SK-N-SH (cell line): Measurements from ENCODE around the gene SCNN1G. TPM values are rescaled to one million over a fixed set of nuclear protein-coding genes. Genes with fewer than 3 reads are reported as not detected.
"Not testable (repeated sequence)": the region's sequence is repeated elsewhere in the genome, so short reads cannot be mapped to it uniquely, and the experiment has no call there.

Experiments used
- CTCF ChIA-PET: fragments of 300-600, 350-600 bp; formaldehyde crosslinking; extraction: SDS; loops from one replicate; lab custom pipeline; 2021; lab: Yijun Ruan, JAX
- POLR2A ChIA-PET: fragments of 350-600 bp; sonication (Branson Sonifier 250); formaldehyde crosslinking; extraction: SDS; loops from one replicate; lab custom pipeline; 2020; ENCODE audit warnings: antibody characterized with exemption, inconsistent platforms; lab: Yijun Ruan, JAX
- DNase-seq: peaks from one replicate; pipeline ENCODE4 v3.0.0; 2012
- H2AFZ ChIP-seq: fragments of 200-600 bp; sonication (generic); 2 replicates; pipeline ENCODE4 v1.8.1; 2016; ENCODE audit warnings: antibody characterized with exemption, mild to moderate bottlenecking, low read depth
- H3F3A ChIP-seq: fragments of 200-600 bp; sonication (generic); replicated peaks from 2 replicates; pipeline ENCODE3; 2016; ENCODE audit warnings: antibody characterized with exemption, mild to moderate bottlenecking; ENCODE audit not compliant: insufficient read depth
- H3K27ac ChIP-seq, 2 experiments: fragments of 200-500 bp in 1 of 2; fragments of 200-600 bp in 1 of 2; sonication (Bioruptor generic) in 1 of 2; sonication (generic), shearing (Covaris generic) in 1 of 2; 2 replicates each; pipeline versions ENCODE4 v1.5.1 to v1.6.1; 2014 to 2016; ENCODE audit warnings: low read depth in 2 of 2, inconsistent platforms in 1 of 2, low read length in 1 of 2, mild to moderate bottlenecking in 1 of 2, mixed read lengths in 1 of 2
- H3K27me3 ChIP-seq: fragments of 200-600 bp; sonication (generic), shearing (Covaris generic); 2 replicates; pipeline ENCODE4 v1.6.1; 2016; ENCODE audit warnings: mixed run types; ENCODE audit not compliant: insufficient read depth
- H3K36me3 ChIP-seq, 2 experiments: fragments of 200-500 bp in 1 of 2; fragments of 200-600 bp in 1 of 2; sonication (Bioruptor generic) in 1 of 2; sonication (generic) in 1 of 2; replicated peaks in 1 of 2; 2 replicates each; pipeline versions ENCODE3 to v1.5.1; 2014 to 2016; ENCODE audit warnings: low read length in 1 of 2, mild to moderate bottlenecking in 1 of 2; ENCODE audit not compliant: insufficient read depth in 2 of 2, control insufficient read depth in 1 of 2
- H3K4me1 ChIP-seq, 2 experiments: fragments of 200-500 bp in 1 of 2; fragments of 200-600 bp in 1 of 2; sonication (Bioruptor generic) in 1 of 2; sonication (generic), shearing (Covaris generic) in 1 of 2; 2 replicates each; pipeline versions ENCODE4 v1.5.1 to v1.6.1; 2014 to 2016; ENCODE audit warnings: low read depth in 1 of 2, low read length in 1 of 2, mixed run types in 1 of 2; ENCODE audit not compliant: insufficient read depth in 2 of 2, control insufficient read depth in 1 of 2
- H3K4me2 ChIP-seq: fragments of 200-600 bp; sonication (generic), shearing (Covaris generic); 2 replicates; pipeline ENCODE4 v1.6.1; 2017; ENCODE audit warnings: mixed run types
- H3K4me3 ChIP-seq, 2 experiments: fragments of 200-500 bp in 1 of 2; fragments of 200-600 bp in 1 of 2; sonication (Bioruptor generic) in 1 of 2; sonication (generic), shearing (Covaris generic) in 1 of 2; 2 replicates each; pipeline versions ENCODE4 v1.5.1 to v1.8.1; 2014 to 2016; ENCODE audit warnings: low read depth in 2 of 2, inconsistent platforms in 1 of 2, low read length in 1 of 2, mild to moderate bottlenecking in 1 of 2, mixed read lengths in 1 of 2, moderate library complexity in 1 of 2
- H3K79me2 ChIP-seq: fragments of 200-600 bp; sonication (generic); 2 replicates; pipeline ENCODE4 v1.8.1; 2017; ENCODE audit warnings: mild to moderate bottlenecking; ENCODE audit not compliant: insufficient read depth
- H3K9ac ChIP-seq: fragments of 200-600 bp; sonication (generic); 2 replicates; pipeline ENCODE4 v1.6.1; 2017; ENCODE audit warnings: mixed run types
- H3K9me2 ChIP-seq: fragments of 200-600 bp; sonication (generic); 2 replicates; pipeline ENCODE4 v1.6.1; 2017; ENCODE audit warnings: mixed run types
- H3K9me3 ChIP-seq: fragments of 200-600 bp; sonication (generic); 2 replicates; pipeline ENCODE4 v1.6.1; 2017; ENCODE audit warnings: mixed run types, mild to moderate bottlenecking, moderate library complexity
- H4K20me1 ChIP-seq: fragments of 200-600 bp; sonication (generic); 2 replicates; pipeline ENCODE4 v1.6.1; 2017; ENCODE audit warnings: mild to moderate bottlenecking, mixed run types; ENCODE audit not compliant: insufficient read depth
- CHD2 ChIP-seq: fragments of 150-350 bp; IDR thresholded peaks from 2 replicates; pipeline ENCODE4 v1.6.1; 2018; ENCODE audit warnings: low read length; ENCODE audit not compliant: partially characterized antibody
- FOXM1 ChIP-seq: IDR thresholded peaks from 2 replicates; pipeline ENCODE4 v1.4.0; 2012; ENCODE audit warnings: low read depth, mild to moderate bottlenecking
- GABPA ChIP-seq: IDR thresholded peaks from 2 replicates; pipeline ENCODE4 v1.4.0; 2012; ENCODE audit warnings: low read depth, mild to moderate bottlenecking
- POLR2AphosphoS5 ChIP-seq: IDR thresholded peaks from 2 replicates; pipeline ENCODE4 v1.6.1; 2012; ENCODE audit warnings: low read depth, low read length
- RCOR1 ChIP-seq: fragments of 150-350 bp; IDR thresholded peaks from 2 replicates; pipeline ENCODE4 v1.6.1; 2017; ENCODE audit warnings: antibody characterized with exemption, low read length
- REST ChIP-seq: IDR thresholded peaks from 2 replicates; pipeline ENCODE4 v1.6.1; 2012; ENCODE audit warnings: mild to moderate bottlenecking, low read depth, low read length, moderate library complexity
- RXRA ChIP-seq: IDR thresholded peaks from 2 replicates; pipeline ENCODE4 v1.4.0; 2012; ENCODE audit warnings: low read depth, mild to moderate bottlenecking, borderline replicate concordance
- WGBS: methylation state at CpG from one replicate; pipeline ENCODE4 v1.1.6; 2017; ENCODE audit warnings: low lambda C conversion rate; 5-methylcytosine and 5-hydroxymethylcytosine counted together
- polyA plus RNA-seq, 3 experiments: library from polyadenylated mRNA; depleted of rRNA; stranded (reverse); fragments of >200 nt; gene quantifications; 2 replicates each; pipeline ENCODE4 v1.2.3, GENCODE V29; 2012
- TF ChIP-seq, protein P1 (sequence below): IDR thresholded peaks from 2 replicates; pipeline ENCODE4; 2012

The SCNN1G gene
- polyA plus RNA-seq, 1 of the 3 experiments (the other 2 are of a cell fraction) = not detected

DNA sequence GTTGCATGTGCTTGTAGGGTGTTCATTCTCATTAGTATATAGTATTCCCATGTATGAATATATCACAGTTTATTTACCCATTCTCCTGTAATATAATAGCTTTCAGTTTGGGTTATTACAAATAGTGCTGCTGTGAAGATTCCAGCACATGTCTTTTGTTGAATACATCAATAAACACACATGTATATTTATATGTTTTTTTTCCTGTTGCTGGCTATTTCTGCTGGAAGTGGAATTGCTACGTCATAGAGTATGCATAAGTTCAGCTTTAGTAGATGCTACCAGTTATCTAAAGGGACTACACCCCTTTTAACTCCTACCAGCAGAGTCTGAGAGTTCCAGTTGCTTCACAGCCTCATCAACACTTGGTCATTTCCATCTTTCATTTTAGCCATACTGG, 67.3 kb downstream of the SCNN1G start (continued):
- TF ChIP-seq REST (no peak), POLR2AphosphoS5 (no peak), RXRA (no peak)
- TF ChIP-seq, protein P1, sequence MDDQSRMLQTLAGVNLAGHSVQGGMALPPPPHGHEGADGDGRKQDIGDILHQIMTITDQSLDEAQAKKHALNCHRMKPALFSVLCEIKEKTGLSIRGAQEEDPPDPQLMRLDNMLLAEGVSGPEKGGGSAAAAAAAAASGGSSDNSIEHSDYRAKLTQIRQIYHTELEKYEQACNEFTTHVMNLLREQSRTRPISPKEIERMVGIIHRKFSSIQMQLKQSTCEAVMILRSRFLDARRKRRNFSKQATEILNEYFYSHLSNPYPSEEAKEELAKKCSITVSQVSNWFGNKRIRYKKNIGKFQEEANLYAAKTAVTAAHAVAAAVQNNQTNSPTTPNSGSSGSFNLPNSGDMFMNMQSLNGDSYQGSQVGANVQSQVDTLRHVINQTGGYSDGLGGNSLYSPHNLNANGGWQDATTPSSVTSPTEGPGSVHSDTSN = no peak

DNA sequence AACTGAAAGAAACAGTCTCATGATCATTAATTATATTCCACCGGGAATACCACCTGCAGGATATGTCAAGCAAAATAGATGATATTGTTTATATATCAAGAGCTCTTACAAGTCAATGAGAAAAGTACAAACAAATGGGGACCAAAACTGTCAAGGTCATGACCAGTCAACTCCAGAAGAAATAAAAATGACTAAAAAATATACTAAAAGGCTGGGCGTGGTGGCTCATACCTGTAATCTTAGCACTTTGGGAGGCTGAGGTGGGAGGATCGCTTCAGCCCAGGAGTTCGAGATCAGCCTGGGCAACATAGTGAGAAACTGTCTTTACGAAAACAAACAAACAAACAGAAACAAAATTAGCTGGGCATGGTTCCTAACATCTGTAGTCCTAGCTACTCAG, 69.8 kb downstream of the SCNN1G start:
- H3K9me2 ChIP-seq = no peaks in the 10 kb centered on the region
- CTCF ChIA-PET = interaction anchor here (0.6 kb wide), 1 partner anchor 1544 kb away, joined by 3 read pairs; no protein-coding TSS in a partner anchor
- H3K4me1 ChIP-seq = no peaks in the 10 kb centered on the region
- H3K4me2 ChIP-seq = no peak overlapping the region
- WGBS = 50% methylated on average over 5 of the region's 5 CpGs
- no peak overlapping the region for H2AFZ ChIP-seq
- TF ChIP-seq FOXM1 (no peak), POLR2AphosphoS5 (no peak), GABPA (no peak), CHD2 (no peak), RCOR1 (no peak)
- no peak overlapping the region for H3K9ac ChIP-seq
- no peaks in the 10 kb centered on the region for H3K27me3 ChIP-seq
- H3K9me3 ChIP-seq = no peaks in the 10 kb centered on the region
- no peak for DNase-seq
- no peak overlapping the region for H3K4me3 ChIP-seq
- H3F3A ChIP-seq = no peaks in the 10 kb centered on the region
- no peaks in the 10 kb centered on the region for H4K20me1 ChIP-seq
- no peak overlapping the region for H3K27ac ChIP-seq
- H3K36me3 ChIP-seq = no peaks in the 10 kb centered on the region
- POLR2A ChIA-PET = no interaction called here
- no peaks in the 10 kb centered on the region for H3K79me2 ChIP-seq

- H3K4me1 ChIP-seq, DNase-seq, H3K9ac ChIP-seq, CTCF ChIA-PET, H4K20me1 ChIP-seq, H3K4me2 ChIP-seq, H3K9me2 ChIP-seq, H3K79me2 ChIP-seq, H3K27ac ChIP-seq, H2AFZ ChIP-seq, H3K36me3 ChIP-seq, POLR2A ChIA-PET, H3K9me3 ChIP-seq, H3F3A ChIP-seq, H3K4me3 ChIP-seq, H3K27me3 ChIP-seq: not testable (repeated sequence)
- WGBS = 16% methylated on average over 1 of the region's 1 CpG
Observed at GRCh38 chr16:23253650-23254049, 71.1 kb downstream of the SCNN1G start.
